MV-4-11 (cell line): ENCODE results near the gene CLEC4E.
"Not testable (repeated sequence)": the region's sequence is repeated elsewhere in the genome, so short reads cannot be mapped to it uniquely, and the experiment has no call there.

Experiments
- DNase-seq: peaks from one replicate; lab custom pipeline; 2025; lab: John Stamatoyannopoulos, UW

CLEC4E gene, protein sequence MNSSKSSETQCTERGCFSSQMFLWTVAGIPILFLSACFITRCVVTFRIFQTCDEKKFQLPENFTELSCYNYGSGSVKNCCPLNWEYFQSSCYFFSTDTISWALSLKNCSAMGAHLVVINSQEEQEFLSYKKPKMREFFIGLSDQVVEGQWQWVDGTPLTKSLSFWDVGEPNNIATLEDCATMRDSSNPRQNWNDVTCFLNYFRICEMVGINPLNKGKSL

DNA sequence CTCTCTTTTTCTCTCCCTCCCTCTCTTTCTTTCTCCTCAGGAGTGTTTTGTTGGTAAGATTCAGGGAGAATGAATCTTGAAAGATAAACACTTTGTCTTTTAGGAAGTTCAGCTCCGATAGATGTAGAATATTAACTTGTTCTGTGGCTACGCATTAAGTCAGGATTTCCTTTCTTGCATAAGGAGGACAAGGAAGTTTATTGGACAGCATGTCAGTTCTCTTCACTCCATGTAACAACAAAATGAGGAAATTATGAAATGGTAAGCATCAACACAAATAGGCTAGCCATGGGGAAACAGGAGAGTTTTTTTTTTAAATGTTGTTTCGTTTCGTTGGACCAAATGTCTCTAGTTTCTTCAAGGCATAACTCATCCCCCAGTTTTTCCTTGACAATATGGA lies at the start of gene CLEC4E:
Gene CLEC4E (minus strand): TSS at position 75 of the 400 bp plus-strand sequence. CDS start 108 bp downstream, outside the sequence.
- DNase-seq, result peak; percentile 82

DNA sequence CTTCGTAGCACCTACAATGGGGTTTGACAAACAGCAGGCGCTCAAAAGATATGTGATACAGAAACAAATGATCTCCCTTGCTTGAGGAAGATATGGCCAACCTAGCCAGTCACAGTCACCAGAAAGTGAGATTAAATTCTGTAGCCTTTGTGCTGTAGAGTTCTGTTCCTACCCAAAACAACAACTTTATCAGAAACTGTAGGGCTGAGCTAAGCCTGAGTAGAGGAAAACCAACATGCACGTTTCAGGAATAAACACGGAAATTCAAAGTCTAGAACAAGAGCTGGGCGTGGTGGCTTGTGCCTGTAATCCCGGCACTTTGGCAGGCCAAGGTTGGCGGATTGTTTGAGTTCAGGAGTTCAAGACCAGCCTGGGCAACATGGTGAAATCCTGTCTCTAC lies 49.0 kb upstream of the CLEC4E start:
- DNase-seq, result no peak

DNA sequence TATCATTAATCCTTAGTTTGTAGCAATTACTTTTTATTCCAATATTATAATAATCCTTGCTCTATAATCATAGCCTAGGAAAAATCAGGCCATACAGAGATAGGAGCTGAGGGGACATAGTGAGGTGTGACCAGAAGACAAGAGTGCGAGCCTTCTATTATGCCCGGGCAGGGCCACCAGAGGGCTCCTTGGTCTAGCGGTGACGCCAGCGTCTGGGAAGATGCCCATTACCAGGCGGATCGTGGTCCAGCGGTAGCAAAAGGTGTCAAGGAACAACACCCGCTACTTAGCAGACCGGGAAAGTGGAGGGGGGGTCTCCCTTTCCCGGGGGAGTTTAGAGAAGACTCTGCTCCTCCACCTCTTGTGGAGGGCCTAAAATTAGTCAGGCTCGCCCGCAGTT lies 43.8 kb upstream of the CLEC4E start:
- not testable (repeated sequence) for DNase-seq

DNA sequence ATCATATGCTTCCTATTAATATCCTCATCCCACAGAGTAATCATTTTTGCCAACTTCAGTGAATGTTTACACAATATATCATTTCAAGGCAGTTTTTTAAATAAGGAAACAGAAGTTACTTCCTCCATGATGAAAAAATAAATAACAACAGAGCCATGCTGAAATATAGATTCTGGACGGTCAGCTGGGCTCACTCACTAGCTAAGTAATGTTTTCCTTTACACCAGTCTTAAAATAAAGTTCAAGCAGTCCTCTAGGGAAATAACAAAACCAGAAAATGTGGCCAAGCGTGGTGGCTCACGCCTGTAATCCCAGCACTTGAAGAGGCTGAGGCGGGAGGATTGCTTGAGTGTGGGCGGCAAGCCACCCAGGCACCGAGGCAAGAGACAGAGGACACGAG lies 43.3 kb upstream of the CLEC4E start:
- DNase-seq, result peak; percentile 14

DNA sequence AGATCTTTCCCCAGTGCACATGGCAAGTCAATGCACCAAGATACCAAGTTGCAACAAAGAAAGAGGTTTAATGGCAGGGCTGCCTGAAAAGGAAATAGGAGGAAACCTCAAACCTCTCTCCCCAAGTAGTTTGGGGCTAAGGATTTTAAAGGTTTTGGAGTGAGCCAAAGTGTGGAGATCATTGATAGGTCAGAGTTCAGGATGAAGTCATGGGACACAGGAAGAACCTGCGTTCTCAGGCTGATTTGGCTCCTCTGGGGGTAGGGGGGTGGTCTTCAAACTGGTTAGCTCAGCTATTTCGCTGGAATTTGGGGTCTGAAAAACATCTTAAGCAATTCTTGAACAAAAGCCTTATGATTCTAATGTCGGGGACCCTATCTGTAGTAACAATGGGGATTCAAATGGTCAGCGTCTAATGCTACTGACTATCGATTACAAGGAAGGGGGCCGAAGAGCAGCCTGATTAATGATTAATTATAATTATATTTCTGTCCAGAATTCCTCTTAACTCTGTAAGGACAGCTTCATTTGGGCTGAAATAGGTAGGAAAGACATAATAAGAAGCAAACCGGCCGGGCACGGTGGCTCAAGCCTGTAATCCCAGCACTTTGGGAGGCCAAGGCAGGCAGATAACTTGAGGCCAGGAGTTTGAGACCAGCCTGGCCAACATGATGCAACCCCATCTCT lies 40.5 kb upstream of the CLEC4E start:
- no peak for DNase-seq

- no peak for DNase-seq
These were observed 37.2 kb upstream of the CLEC4E start for GRCh38 chr12:8577879-8578278.

- peak; percentile 36 for DNase-seq
These were observed 31.8 kb upstream of the CLEC4E start for GRCh38 chr12:8572507-8572906.

- DNase-seq, result no peak
These were observed 25.8 kb upstream of the CLEC4E start for GRCh38 chr12:8566525-8566924.

- DNase-seq, result peak; percentile 50
These were observed 25.3 kb upstream of the CLEC4E start for GRCh38 chr12:8566052-8566451.

DNA sequence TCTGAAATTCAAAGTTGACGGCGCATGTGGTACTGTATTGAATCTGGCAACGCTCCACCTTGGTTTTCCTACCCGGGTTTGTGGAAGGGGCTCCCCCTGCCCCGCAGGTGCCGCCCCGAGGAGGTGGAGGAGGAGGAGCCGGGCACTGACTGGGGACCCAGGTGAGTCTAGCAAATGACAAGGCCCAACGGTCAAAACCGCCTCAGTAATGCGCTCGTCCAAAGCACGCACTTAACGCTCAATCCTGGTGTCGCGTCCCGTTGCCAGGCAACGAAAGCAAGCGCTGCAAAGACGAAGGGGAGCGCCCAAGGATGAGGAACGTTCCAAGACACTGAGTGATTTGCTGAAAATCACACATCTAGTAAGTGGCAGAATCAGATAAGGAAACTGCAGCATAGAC lies 24.0 kb upstream of the CLEC4E start:
- no peak for DNase-seq

- no peak for DNase-seq
These were observed 22.7 kb upstream of the CLEC4E start for GRCh38 chr12:8563356-8563755.

- no peak for DNase-seq
These were observed 21.6 kb upstream of the CLEC4E start for GRCh38 chr12:8562310-8562709.

GRCh38 chr12:8561011-8561410 lies 20.3 kb upstream of the CLEC4E start:
- DNase-seq, result no peak

GRCh38 chr12:8559676-8560075 lies 19.0 kb upstream of the CLEC4E start:
- DNase-seq, result no peak

- no peak for DNase-seq
These were observed 15.9 kb upstream of the CLEC4E start for GRCh38 chr12:8556531-8557097.

DNA sequence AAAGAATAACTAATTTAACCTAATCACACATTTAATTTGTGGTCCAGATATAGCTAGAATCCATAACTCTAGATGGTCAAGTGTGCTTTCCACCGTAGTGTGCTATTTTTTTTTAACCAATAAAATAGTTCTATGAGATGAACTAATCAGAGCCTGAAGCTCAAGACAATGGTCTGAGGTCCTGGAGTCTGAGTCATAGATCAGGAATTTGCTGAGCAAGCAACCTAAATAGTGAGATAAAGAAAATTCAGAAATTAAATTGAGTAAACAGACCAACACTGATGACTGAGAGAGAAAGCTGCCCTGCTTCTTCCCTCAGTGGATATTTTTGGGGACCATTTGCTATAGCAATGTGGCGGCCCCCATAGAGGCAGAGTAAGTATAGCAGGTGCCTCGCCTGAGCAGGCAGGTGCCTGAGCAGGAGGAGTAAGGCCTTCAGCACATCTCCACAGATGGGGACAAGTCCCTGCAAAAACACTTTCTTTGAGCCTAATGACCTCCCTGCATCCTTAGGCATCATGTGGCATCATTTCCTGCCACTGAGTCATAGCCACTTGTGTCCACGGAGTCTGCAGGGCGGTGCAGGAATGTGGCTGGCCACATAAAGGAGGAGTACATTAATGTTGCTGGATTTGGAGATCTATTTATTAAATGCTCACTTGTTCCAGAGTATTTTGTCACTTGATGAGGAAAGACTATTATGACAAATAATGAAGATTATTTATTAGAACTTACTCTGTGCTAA lies 13.9 kb upstream of the CLEC4E start:
- DNase-seq, result no peak

DNA sequence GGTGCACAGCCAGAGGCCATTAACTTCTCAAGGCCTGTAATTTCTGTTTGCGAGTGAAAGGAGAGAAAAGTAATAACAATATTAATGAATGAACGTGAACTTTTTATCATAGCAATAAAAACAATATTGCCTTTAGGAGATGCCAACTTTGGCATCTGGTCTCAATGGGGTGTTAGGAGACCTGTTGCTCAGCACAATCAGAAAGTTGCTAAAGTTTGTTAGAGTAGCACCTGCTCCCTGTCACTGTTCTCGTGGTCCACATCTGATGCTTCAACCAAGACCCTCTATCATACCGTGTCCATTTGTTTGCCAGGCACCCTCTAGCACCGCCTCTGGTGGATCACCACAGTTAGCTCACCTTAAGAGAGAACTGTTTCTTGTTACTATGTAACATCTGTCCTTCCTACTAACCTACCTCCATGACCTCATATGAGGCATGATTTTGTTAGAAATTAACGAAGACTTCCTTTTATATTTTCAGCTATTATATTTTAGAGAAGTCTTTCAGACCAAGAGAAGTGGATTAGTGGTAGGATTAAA lies 12.5 kb upstream of the CLEC4E start:
- DNase-seq, result no peak

- no peak for DNase-seq
These were observed 8.7 kb upstream of the CLEC4E start for GRCh38 chr12:8549381-8549780.

DNA sequence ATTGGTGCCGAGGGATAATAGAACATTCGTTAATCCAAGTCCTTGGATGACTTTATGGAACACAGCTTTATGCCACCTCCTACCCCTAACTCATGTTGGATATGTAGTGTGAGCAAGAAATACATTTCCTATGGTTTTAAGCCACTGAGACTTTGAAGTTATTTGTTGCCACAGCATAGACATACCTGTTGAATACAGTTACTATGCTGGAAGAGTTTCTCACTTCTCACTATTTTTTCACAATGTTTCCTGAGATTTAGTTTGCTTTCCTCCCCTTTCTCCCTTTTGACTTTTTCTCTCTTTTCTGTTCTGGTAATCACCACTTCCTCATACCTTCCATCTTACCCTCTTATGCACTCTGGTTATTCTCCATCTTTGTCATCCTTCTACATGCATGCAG lies 7.5 kb upstream of the CLEC4E start:
- DNase-seq, result no peak

- no peak for DNase-seq
These were observed 6.9 kb upstream of the CLEC4E start for GRCh38 chr12:8547645-8548044.

DNA sequence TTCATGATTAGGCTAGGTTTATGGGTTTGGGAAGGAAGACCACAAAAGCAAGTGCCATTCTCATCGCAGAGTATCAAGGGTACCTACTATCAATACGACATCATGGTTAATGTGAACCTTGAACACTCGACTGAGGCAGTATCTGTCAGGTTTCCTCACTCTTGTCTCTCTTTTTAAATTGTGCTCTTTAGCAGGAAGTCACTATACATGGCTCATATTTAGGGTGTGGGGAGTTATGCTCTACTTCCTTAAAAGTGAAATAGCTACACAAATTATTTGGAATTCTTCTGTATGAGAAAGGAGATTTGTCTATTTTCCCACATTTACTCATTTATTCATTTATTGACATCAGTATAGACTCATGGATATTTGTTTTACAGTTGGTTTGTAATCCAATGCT lies 5.9 kb upstream of the CLEC4E start:
- no peak for DNase-seq

- peak; percentile 55 for DNase-seq
These were observed 3.6 kb upstream of the CLEC4E start for GRCh38 chr12:8544295-8544694.

DNA sequence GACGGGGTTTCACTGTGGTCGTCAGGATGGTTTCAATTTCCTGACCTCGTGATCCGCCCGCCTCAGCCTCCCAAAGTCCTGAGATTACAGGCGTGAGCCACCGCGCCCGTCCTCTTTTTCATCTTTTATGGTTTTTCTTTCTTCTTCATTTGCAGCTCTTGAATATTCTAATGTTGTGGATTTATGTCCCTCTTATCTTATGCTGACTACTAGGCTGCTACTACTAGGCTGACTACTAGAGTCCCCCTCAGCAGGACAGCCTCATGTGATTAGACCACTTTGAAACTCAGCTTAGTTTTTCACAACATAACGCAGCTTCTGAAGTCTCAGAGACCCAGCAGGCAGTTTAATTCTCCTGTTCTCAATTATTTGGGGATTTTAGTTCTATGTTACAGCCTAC lies 857 bp upstream of the CLEC4E start:
- no peak for DNase-seq
